ENCODE data around the gene BICRA. TPM values are rescaled to one million over a fixed set of nuclear protein-coding genes. Genes with fewer than 3 reads are reported as not detected.
"Not testable (repeated sequence)": the region's sequence is repeated elsewhere in the genome, so short reads cannot be mapped to it uniquely, and the experiment has no call there.

The BICRA gene
- total RNA-seq, 1 donor, result 21.9 TPM

- H3K4me3 ChIP-seq (ENCODE audit: low read length), result no peak overlapping the region
- peaks cover 15% of the 10 kb centered on the region for H3K27me3 ChIP-seq (ENCODE audit: insufficient read depth, low read length)
- no peaks in the 10 kb centered on the region for H3K9me3 ChIP-seq (ENCODE audit: low read depth, low read length)
- H3K4me1 ChIP-seq (ENCODE audit: insufficient read depth, low read length), result peaks cover 6% of the 10 kb centered on the region
These were observed 107.5 kb downstream of the BICRA start for GRCh38 chr19:47716270-47716937.

- H3K4me3 ChIP-seq (ENCODE audit: low read length); H3K9me3 ChIP-seq (ENCODE audit: low read depth, low read length); H3K27me3 ChIP-seq (ENCODE audit: insufficient read depth, low read length); H3K4me1 ChIP-seq (ENCODE audit: insufficient read depth, low read length): not testable (repeated sequence)
These were observed 109.6 kb downstream of the BICRA start for GRCh38 chr19:47718415-47719046.

DNA sequence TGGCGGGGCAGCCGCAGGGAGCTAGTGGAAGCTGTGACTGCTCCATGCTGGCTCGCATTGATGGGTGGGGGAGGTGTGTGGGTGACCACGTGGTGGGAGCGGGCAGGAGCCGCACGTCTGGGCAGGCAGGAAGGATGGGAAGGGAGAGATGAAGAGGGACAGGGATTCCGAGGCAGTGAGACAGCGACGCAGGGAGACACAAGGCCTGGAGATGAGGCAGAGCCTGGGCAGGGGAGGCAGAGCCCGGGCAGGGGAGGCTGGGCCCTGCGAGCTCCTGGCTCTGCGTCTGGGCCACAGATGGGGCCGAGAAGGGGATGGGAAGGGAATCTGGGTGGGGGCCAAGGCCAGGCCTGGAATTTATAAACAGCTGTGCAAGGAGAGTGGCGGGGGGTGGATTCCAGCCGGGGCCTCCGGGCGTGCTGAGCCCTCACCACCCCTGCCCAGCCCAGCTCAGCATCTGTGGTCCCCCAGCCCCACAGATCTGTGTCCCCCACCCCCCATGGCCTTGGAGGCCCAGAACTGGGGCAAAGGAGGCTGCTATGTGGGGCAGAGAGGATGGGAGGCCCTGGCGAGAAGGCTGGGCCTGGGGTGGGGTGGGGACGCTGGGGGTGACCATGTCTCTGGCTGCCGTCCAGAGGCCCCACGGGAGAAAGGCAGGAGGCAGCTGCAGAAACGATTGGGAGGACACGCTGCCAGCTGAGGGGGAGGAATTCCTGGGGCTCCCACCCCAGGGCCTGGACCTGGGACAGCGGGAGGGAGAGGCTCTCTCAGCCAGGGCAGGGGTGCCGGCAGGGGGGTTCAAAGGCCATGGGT, 110.3 kb downstream of the BICRA start:
- no peak overlapping the region for H3K4me3 ChIP-seq (ENCODE audit: low read length)
- H3K4me1 ChIP-seq (ENCODE audit: insufficient read depth, low read length), result peaks cover 9% of the 10 kb centered on the region
- no peaks in the 10 kb centered on the region for H3K9me3 ChIP-seq (ENCODE audit: low read depth, low read length)
- H3K27me3 ChIP-seq (ENCODE audit: insufficient read depth, low read length), result peaks cover 2% of the 10 kb centered on the region

- no peaks in the 10 kb centered on the region for H3K27me3 ChIP-seq (ENCODE audit: insufficient read depth, low read length)
These were observed 111.9 kb downstream of the BICRA start for GRCh38 chr19:47720669-47721422.

GRCh38 chr19:47723581-47723940, 114.6 kb downstream of the BICRA start:
- Histone ChIP-seq H3K9me3 (ENCODE audit: low read depth, low read length) (no peaks in the 10 kb centered on the region), H3K4me1 (ENCODE audit: insufficient read depth, low read length) (peaks cover 9% of the 10 kb centered on the region), H3K4me3 (ENCODE audit: low read length) (no peak overlapping the region), H3K27me3 (ENCODE audit: insufficient read depth, low read length) (no peaks in the 10 kb centered on the region)

More at GRCh38 chr19:47720669-47721422, 111.9 kb downstream of the BICRA start:
- H3K9me3 ChIP-seq (ENCODE audit: low read depth, low read length), result no peaks in the 10 kb centered on the region
- peaks cover 9% of the 10 kb centered on the region for H3K4me1 ChIP-seq (ENCODE audit: insufficient read depth, low read length)
- no peak overlapping the region for H3K4me3 ChIP-seq (ENCODE audit: low read length)

GRCh38 chr19:47725759-47726401, 116.9 kb downstream of the BICRA start:
- Histone ChIP-seq H3K27me3 (ENCODE audit: insufficient read depth, low read length) (peaks cover 18% of the 10 kb centered on the region), H3K4me3 (ENCODE audit: low read length) (no peak overlapping the region), H3K9me3 (ENCODE audit: low read depth, low read length) (no peaks in the 10 kb centered on the region), H3K4me1 (ENCODE audit: insufficient read depth, low read length) (peaks cover 19% of the 10 kb centered on the region)

GRCh38 chr19:47726467-47726866, 117.5 kb downstream of the BICRA start:
- peaks cover 19% of the 10 kb centered on the region for H3K4me1 ChIP-seq (ENCODE audit: insufficient read depth, low read length)
- H3K27me3 ChIP-seq (ENCODE audit: insufficient read depth, low read length), result peaks cover 18% of the 10 kb centered on the region
- H3K4me3 ChIP-seq (ENCODE audit: low read length), result no peak overlapping the region
- no peaks in the 10 kb centered on the region for H3K9me3 ChIP-seq (ENCODE audit: low read depth, low read length)

DNA sequence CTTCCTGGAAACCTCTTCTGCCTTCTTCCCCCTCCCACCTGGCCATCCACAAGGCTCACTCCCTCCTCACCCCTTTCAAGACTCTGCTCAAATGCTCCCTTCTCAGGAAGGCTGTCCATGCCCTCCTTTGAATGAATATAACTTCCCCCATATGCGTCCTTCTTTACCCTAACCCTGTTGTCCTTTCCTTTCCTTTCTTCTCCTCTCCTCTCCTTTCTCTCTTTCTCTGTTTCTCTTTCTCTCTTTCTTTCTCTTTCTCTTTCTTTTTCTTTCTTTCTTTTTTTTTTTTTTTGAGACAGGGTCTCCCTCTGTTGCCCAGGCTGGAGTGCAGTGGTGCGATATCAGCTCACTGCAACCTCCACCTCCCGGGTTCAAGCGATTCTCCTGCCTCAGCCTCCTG, 119.4 kb downstream of the BICRA start:
- not testable (repeated sequence) for H3K9me3 ChIP-seq (ENCODE audit: low read depth, low read length); H3K4me3 ChIP-seq (ENCODE audit: low read length)
- peaks cover 14% of the 10 kb centered on the region for H3K4me1 ChIP-seq (ENCODE audit: insufficient read depth, low read length)
- peaks cover 18% of the 10 kb centered on the region for H3K27me3 ChIP-seq (ENCODE audit: insufficient read depth, low read length)

DNA sequence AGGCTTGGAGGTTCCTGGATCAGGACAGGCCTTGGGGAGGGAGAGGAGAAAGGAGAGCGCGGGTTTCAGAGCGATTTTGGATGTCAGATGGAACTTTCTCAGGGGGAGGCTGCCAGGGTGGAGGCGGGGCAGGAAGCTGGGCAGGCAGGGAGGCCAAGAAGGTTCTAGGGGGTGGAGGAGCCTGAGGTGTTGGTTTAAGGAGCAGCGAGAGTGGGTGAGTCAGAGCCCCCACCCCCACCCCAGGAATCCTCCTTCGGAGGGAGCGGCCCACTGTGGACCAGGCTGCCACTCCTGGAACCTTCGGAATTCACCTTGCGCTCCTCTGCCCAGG, 120.5 kb downstream of the BICRA start:
- H3K27me3 ChIP-seq (ENCODE audit: insufficient read depth, low read length), result peaks cover 18% of the 10 kb centered on the region
- H3K4me1 ChIP-seq (ENCODE audit: insufficient read depth, low read length), result peaks cover 10% of the 10 kb centered on the region
- H3K9me3 ChIP-seq (ENCODE audit: low read depth, low read length), result no peaks in the 10 kb centered on the region
- H3K4me3 ChIP-seq (ENCODE audit: low read length), result no peak overlapping the region

DNA sequence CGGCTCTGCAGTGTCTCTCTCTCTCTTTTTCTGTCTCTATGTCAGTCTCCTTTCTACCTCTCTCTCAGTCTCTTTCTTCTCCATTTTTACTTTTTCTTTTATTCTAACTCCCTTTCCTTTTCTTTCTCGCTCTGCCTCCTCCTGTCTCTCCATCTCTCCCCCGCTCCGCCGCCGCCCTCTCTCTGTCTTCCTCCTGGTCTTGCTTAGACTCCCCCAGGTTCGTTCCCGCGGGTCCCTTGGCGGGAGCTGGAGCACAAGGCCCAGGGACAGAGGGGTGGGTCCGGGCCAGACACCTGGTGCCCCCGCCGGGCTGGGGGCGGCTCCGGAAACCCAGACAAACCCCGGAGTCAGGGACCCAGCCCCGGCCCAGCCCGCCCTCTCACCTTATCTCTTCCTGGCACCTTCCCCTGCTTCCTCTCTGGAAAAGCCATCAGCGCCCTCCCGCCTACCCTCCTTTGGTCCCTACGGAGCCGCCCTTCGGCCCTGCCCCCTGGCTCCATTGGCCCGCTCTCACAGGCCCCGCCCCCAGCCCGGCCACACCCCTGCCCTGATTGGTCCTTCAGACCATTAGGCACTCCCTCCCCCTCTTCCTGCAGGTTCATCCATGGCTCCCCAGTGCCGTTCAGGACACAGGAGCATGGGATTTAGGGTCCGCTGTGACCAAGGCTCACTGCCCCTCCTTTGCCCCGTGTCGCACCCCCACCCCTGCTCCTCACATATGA, 121.0 kb downstream of the BICRA start:
- H3K27me3 ChIP-seq (ENCODE audit: insufficient read depth, low read length), result peaks cover 18% of the 10 kb centered on the region

GRCh38 chr19:47730521-47730889, 121.6 kb downstream of the BICRA start:
- Histone ChIP-seq H3K27me3 (ENCODE audit: insufficient read depth, low read length) (peaks cover 18% of the 10 kb centered on the region), H3K4me3 (ENCODE audit: low read length) (no peak overlapping the region), H3K4me1 (ENCODE audit: insufficient read depth, low read length) (peaks cover 10% of the 10 kb centered on the region), H3K9me3 (ENCODE audit: low read depth, low read length) (no peaks in the 10 kb centered on the region)

More for the DNA sequence above, 121.0 kb downstream of the BICRA start:
- Histone ChIP-seq H3K9me3 (ENCODE audit: low read depth, low read length) (no peaks in the 10 kb centered on the region), H3K4me1 (ENCODE audit: insufficient read depth, low read length) (peaks cover 10% of the 10 kb centered on the region), H3K4me3 (ENCODE audit: low read length) (no peak overlapping the region)

DNA sequence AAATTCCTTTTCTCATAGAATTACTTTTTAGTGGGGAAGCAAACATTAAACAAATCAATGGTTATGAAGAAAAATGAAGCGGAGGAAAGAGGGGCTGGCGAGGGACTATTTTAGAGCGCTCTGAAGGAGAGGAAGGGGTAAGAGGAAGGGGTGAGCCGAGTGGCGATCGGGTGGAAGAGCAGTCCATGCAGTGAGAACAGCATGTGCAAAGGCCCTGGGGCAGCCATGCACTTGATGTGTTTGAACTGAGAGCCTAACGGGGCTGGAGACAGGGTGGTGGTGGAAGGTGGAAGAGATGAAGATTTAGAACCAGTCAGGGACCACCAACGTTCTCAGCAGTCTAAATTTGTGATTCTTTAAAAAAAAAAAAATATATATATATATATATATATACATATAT, 122.0 kb downstream of the BICRA start:
- peaks cover 10% of the 10 kb centered on the region for H3K4me1 ChIP-seq (ENCODE audit: insufficient read depth, low read length)
- H3K9me3 ChIP-seq (ENCODE audit: low read depth, low read length), result no peaks in the 10 kb centered on the region
- H3K27me3 ChIP-seq (ENCODE audit: insufficient read depth, low read length), result peaks cover 18% of the 10 kb centered on the region
- H3K4me3 ChIP-seq (ENCODE audit: low read length), result no peak overlapping the region

GRCh38 chr19:47735131-47735530, 126.2 kb downstream of the BICRA start:
- Histone ChIP-seq H3K4me3 (ENCODE audit: low read length) (no peak overlapping the region), H3K4me1 (ENCODE audit: insufficient read depth, low read length) (no peaks in the 10 kb centered on the region), H3K9me3 (ENCODE audit: low read depth, low read length) (no peaks in the 10 kb centered on the region), H3K27me3 (ENCODE audit: insufficient read depth, low read length) (peaks cover 8% of the 10 kb centered on the region)

GRCh38 chr19:47740866-47741519, 132.1 kb downstream of the BICRA start:
- H3K27me3 ChIP-seq (ENCODE audit: insufficient read depth, low read length), result no peaks in the 10 kb centered on the region
- H3K4me1 ChIP-seq (ENCODE audit: insufficient read depth, low read length), result peaks cover 30% of the 10 kb centered on the region
- H3K9me3 ChIP-seq (ENCODE audit: low read depth, low read length), result no peaks in the 10 kb centered on the region
- no peak overlapping the region for H3K4me3 ChIP-seq (ENCODE audit: low read length)

All from mononuclear cell (primary cell).